SK-N-MC (cell line): ENCODE measurements around the gene SDR42E2.

Experiments used
- EZH2 ChIP-seq: fragments of 200-600 bp; sonication (generic); IDR thresholded peaks from one replicate; pipeline ENCODE4 v1.6.1; 2017; ENCODE audit warnings: antibody characterized with exemption
- FOXP2 ChIP-seq: optimal IDR thresholded peaks from 2 replicates; pipeline ENCODE3; 2011; ENCODE audit warnings: mild to moderate bottlenecking, moderate library complexity; ENCODE audit not compliant: insufficient read depth; ENCODE audit errors: extremely low read length, control extremely low read depth
- POLR2AphosphoS5 ChIP-seq: IDR thresholded peaks from 2 replicates; pipeline ENCODE4 v1.6.1; 2012; ENCODE audit warnings: mild to moderate bottlenecking, low read depth, low read length, borderline replicate concordance

GRCh38 chr16:22206013-22206841 is 43.9 kb downstream of the SDR42E2 start, which contains the start of gene EEF2K:
- TF ChIP-seq EZH2 = no peak
- peak; percentile 68; the same call in 1 of the 2 replicates for TF ChIP-seq POLR2AphosphoS5
- TF ChIP-seq FOXP2 = no peak
